Measurements from ENCODE around the gene PYGO2. TPM values are rescaled to one million over a fixed set of nuclear protein-coding genes. Genes with fewer than 3 reads are reported as not detected.
A peak's percentile ranks its signal among the peaks of the same experiment; 100 is the strongest.
"Not testable (repeated sequence)": the region's sequence is repeated elsewhere in the genome, so short reads cannot be mapped to it uniquely, and the experiment has no call there.

PYGO2 gene
- total RNA-seq, 2 donors from 2014 or later: 27.7 to 55.3 TPM

DNA sequence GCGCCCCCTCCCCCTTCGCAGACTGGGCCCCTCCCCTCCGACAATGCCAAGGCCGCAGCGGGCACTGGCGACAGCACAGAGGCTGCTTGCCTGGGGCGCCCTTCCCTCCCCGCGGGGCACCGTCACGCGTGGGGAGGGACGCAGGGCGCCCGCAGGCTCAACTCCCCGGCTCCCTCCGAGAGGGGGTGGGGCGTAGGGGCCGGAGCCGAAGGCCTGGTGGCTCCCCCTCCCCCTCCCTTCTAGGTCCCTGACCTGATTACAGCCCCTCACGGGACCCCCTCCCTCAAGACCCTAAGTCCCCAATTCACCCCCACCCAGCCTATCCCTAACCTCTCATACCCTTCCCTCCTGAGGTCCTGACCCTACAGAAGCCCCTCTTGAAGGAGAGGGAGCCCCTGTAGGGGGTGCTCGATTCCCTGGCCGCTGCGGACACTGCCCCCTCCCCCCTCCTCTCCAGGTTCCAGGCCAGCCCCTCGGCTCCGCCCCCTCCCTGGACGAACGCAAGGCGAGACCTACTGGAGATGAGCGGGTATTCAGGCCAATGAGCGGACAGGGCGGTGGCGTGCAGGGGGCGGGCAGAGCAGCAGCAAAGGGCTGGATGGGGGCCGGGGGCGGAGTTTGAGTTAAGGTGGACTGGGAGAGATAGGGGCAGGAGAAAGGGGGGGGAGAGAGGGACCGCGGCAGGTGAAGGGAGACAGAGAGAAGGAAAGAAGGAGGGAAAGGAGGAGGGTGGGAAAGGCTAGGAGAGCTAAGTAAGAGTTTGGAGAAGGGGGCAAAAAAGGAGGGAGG lies 40.3 kb upstream of the PYGO2 start:
- peaks cover 10 to 16% of the 10 kb centered on the region in 2 donors for H3K36me3 Mint-ChIP-seq
- H3K9me3 Mint-ChIP-seq: no peaks in the 10 kb centered on the region
- H3K27ac Mint-ChIP-seq: peak overlapping the region; percentile 92 to 96
- peak; percentile 98 to 99 for DNase-seq (ENCODE audit: low spot score in 2 of 2)
- peak; percentile 69 to 74 for ATAC-seq

GRCh38 chr1:155001425-155001674 lies 39.8 kb upstream of the PYGO2 start:
- DNase-seq (ENCODE audit: low spot score in 2 of 2): no peak
- Mint-ChIP-seq H3K9me3 (no peaks in the 10 kb centered on the region), H3K27ac (peak overlapping the region; percentile 92), H3K36me3 (peaks cover 10 to 16% of the 10 kb centered on the region in 2 donors)
- peak in 1 of 2 donors; percentile 56 for ATAC-seq

DNA sequence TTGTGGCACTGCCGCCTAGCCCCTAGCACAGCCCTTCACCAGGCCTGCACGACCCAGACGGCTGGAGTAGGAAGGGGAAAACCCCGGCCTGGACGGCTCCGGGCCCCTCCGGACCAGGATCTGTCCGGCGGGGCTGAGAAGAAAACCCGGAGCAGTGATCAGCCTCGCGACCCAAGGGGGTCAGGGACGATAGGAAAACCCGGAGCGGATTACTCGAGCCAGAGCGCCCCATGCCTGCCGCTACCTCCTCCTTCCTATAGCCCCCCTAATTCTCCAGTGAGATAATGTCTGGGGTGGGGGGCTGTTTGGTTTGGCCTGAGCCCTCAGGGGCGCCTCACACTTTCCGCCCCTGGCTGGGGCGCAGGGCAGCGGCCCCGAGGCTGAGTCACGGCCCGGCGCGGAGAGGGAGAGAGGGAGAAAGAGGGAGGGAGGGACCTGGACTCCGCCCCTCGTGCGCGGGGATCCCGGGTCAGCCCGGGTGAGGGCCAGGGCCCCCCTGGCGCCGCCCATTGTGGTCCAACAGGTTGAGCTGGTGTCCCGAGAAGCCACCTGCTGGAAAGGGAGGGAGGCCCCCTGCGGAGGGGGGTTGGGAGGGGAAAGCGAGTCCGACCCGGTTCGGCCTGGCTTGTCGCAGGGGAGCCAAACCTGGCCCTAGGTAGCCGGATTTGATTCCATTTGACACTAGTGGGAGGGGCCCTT lies 39.3 kb upstream of the PYGO2 start:
- no peaks in the 10 kb centered on the region for H3K9me3 Mint-ChIP-seq
- DNase-seq (ENCODE audit: low spot score in 2 of 2): peak; percentile 87 to 93
- ATAC-seq: peak; percentile 59 to 71
- peaks cover 10 to 16% of the 10 kb centered on the region in 2 donors for H3K36me3 Mint-ChIP-seq
- H3K27ac Mint-ChIP-seq: peak overlapping the region; percentile 92

GRCh38 chr1:155000411-155000725 lies 38.8 kb upstream of the PYGO2 start:
- peak in 1 of 2 donors; percentile 44 for DNase-seq (ENCODE audit: low spot score in 2 of 2)
- H3K27ac Mint-ChIP-seq: peak overlapping the region; percentile 73 to 92

GRCh38 chr1:154999571-155000410 lies 38.2 kb upstream of the PYGO2 start:
- Mint-ChIP-seq H3K27ac (peak overlapping the region; percentile 77 to 92), H3K9me3 (no peaks in the 10 kb centered on the region), H3K36me3 (peaks cover 10 to 16% of the 10 kb centered on the region in 2 donors)
- DNase-seq (ENCODE audit: low spot score in 2 of 2) (peak; percentile 57 to 80), ATAC-seq (peak; percentile 1 to 12)

More at GRCh38 chr1:155000411-155000725, 38.8 kb upstream of the PYGO2 start:
- no peaks in the 10 kb centered on the region for H3K9me3 Mint-ChIP-seq
- ATAC-seq: no peak
- peaks cover 10 to 16% of the 10 kb centered on the region in 2 donors for H3K36me3 Mint-ChIP-seq

- peak in 1 of 2 donors; percentile 2 for ATAC-seq
These were observed 37.4 kb upstream of the PYGO2 start for GRCh38 chr1:154998818-154999570.

DNA sequence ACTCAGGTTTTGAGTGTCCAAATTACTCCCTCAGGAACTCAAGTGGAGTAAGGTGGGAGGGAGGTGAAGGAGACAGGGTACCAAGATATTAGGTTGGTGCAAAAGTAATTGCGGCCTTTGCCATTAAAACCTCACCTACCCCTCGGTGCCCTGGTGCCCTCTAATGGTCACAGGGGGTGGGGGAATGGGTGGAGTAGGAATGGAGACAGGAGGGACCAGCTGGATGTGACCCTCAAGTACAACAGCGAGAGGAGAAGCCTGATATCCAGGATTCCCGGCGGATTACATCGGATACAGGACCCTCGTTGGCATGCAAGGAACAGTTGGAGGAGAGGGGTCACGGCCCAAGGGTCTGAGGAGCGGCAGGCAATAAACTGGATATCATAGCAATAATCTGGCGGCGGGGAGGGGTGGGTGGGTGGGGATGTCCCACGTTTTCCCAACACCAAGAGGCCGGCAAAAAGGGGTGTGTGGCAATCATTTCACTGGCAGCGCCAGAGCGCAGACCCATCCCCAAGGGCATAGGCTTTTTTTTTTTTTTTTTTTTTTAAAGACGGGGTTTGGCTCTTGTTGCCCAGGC lies 36.7 kb upstream of the PYGO2 start:
- Mint-ChIP-seq H3K36me3 (peaks cover 6% of the 10 kb centered on the region in 2 donors), H3K27ac (peak overlapping the region in 1 of 2 donors; percentile 79), H3K9me3 (no peaks in the 10 kb centered on the region)
- ATAC-seq (no peak), DNase-seq (ENCODE audit: low spot score in 2 of 2) (no peak)

More at GRCh38 chr1:154998818-154999570, 37.4 kb upstream of the PYGO2 start:
- H3K9me3 Mint-ChIP-seq: no peaks in the 10 kb centered on the region
- peak overlapping the region in 1 of 2 donors; percentile 92 for H3K27ac Mint-ChIP-seq
- H3K36me3 Mint-ChIP-seq: peaks cover 10 to 11% of the 10 kb centered on the region in 2 donors
- peak; percentile 74 to 75 for DNase-seq (ENCODE audit: low spot score in 2 of 2)

DNA sequence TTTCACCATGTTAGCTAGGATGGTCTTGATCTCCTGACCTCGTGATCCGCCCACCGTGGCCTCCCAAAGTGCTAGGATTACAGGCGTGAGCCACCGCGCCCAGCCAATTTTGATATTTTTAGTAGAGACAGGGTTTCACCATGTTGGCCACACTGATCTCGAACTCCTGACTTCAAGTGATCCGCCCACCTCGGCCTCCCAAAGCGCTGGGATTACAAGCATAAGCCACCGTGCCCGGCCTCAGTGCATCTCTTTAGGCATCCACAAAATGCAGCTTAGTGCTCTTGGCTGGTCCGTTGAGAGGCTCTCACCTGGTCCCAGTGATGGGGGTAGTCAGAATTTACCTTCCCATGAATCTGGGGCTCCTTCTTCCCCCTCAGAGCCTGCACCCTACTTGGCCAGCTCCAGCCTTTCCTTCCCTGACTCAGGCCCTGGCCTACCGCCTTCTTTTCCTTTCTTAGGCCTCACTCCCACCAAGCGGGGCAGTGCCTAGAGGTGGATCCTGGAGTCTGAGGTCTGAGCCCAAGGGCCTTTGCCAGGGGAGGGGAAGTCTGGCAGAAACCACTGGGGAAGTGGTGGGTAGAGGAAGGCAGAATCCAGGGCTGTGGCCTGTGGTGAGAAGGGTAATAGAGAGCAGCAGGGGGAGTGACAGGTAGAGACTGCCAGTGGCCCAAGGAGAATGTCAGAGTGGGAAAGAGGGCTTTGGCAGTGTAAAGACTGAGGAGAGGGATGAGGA lies 35.6 kb upstream of the PYGO2 start:
- DNase-seq (ENCODE audit: low spot score in 2 of 2) (no peak), ATAC-seq (no peak)
- H3K27ac Mint-ChIP-seq: peak overlapping the region; percentile 46 to 58
- H3K36me3 Mint-ChIP-seq: no peaks in the 10 kb centered on the region
- H3K9me3 Mint-ChIP-seq: no peaks in the 10 kb centered on the region

DNA sequence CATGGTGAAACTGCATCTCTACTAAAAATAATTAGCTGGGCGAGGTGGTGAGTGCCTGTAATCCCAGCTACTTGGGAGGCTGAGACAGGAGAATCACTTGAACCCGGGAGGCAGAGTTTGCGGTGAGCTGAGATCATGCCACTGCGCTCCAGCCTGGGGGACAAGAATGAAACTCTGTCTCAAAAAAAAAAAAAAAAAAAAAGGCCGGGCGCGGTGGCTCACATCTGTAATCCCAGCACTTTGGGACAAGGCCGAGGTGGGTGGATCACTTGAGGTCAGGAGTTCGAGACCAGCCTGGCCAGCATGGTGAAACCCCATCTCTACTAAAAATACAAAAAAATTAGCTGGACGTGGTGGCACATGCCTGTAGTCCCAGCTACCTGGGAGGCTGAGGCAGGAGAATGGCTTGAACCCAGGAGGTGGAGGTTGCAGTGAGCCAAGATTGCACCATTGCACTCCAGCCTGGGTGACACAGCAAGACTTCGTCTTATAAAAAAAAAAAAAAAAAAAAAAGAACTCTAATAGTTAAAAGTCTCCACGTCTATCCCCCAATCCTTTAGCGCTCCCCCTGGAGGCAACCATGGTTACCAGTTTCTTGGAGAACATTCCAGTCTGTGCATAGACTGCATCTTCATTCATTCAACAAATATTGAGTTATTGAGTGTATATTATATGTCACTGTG lies 33.9 kb upstream of the PYGO2 start:
- not testable (repeated sequence) for ATAC-seq; DNase-seq (ENCODE audit: low spot score in 2 of 2); H3K9me3 Mint-ChIP-seq; H3K36me3 Mint-ChIP-seq
- peak overlapping the region in 1 of 2 donors; percentile 34 for H3K27ac Mint-ChIP-seq

DNA sequence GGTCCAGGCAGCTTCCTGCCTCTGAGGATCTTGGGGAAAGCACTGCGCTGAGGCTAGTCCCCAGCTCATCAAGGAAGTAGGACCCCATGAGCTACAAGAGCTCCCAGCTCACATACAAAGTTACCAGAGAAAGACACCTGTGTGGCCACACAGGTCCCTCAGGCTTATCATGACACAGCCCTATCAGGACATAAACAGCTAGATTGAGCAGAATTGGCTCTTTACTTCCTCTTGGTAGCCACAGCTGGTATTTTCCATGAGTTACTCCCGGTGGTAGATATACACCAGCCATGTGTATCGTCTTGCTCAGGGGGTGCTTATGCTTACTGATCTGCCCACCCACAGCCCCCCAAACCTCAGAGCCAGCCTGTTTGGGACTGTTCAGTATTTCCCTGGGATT lies 33.0 kb upstream of the PYGO2 start:
- H3K36me3 Mint-ChIP-seq: no peaks in the 10 kb centered on the region
- ATAC-seq (no peak), DNase-seq (ENCODE audit: low spot score in 2 of 2) (no peak)
- H3K9me3 Mint-ChIP-seq: no peaks in the 10 kb centered on the region
- peak overlapping the region in 1 of 2 donors; percentile 34 for H3K27ac Mint-ChIP-seq

- no peaks in the 10 kb centered on the region for H3K36me3 Mint-ChIP-seq
- H3K27ac Mint-ChIP-seq: peak overlapping the region in 1 of 2 donors; percentile 34
- DNase-seq (ENCODE audit: low spot score in 2 of 2): no peak
- no peak for ATAC-seq
- H3K9me3 Mint-ChIP-seq: no peaks in the 10 kb centered on the region
These were observed 32.6 kb upstream of the PYGO2 start for GRCh38 chr1:154994269-154994587.

- DNase-seq (ENCODE audit: low spot score in 2 of 2): no peak
- Mint-ChIP-seq H3K9me3 (no peaks in the 10 kb centered on the region), H3K36me3 (peaks cover 0 to 4% of the 10 kb centered on the region in 2 donors), H3K27ac (peak within 1 kb of the TSS; percentile 34 to 81)
- ATAC-seq: no peak
These were observed 32.1 kb upstream of the PYGO2 start, which contains the start of gene LENEP for GRCh38 chr1:154993572-154994268. LENEP (plus strand) TSS chr1:154993586; CDS start chr1:154993608, 22 bp downstream.

DNA sequence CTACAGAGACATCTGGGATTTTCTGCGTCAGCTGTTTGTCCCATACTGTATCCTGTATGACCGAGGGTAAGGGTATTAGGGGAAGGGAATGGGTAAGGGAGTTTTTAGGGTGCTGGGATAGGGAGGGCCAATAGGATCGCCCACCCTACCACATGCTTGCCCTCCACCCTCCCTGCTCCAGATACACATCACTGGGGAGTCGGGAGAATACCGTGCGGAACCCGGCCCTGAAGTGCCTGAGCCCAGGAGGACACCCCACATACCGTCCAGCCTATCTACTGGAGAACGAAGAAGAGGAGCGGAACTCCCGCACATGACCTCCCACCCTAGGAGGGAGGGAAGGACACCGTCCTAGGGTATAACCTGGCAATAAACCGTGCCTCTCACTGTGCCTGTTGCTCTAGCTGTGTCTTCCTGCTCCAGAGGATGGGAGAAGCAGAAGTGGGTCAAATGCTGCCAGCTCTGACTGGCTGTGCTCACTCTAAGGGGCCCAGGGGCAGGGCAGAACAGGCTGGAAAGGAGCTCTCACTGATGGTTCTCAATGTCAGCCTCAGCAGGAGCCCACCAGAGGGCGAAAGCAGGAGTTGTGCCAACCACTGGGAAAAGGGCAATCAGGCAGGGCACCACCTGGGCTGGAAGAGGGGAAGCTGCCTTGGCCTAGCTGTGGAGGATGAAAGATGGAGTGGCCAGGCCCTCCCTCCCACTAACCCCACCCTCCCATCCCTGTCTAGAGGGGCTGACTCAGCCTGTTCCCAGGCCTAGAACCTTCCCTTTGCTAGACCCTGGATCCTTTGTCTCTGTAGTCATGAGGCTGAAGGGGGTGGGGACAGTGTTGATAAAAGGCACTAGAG lies 31.4 kb upstream of the PYGO2 start:
- H3K9me3 Mint-ChIP-seq: no peaks in the 10 kb centered on the region
- peak overlapping the region in 1 of 2 donors; percentile 34 for H3K27ac Mint-ChIP-seq
- ATAC-seq (peak; percentile 8 to 20), DNase-seq (ENCODE audit: low spot score in 2 of 2) (no peak)
- H3K36me3 Mint-ChIP-seq: peaks cover 0 to 12% of the 10 kb centered on the region in 2 donors

DNA sequence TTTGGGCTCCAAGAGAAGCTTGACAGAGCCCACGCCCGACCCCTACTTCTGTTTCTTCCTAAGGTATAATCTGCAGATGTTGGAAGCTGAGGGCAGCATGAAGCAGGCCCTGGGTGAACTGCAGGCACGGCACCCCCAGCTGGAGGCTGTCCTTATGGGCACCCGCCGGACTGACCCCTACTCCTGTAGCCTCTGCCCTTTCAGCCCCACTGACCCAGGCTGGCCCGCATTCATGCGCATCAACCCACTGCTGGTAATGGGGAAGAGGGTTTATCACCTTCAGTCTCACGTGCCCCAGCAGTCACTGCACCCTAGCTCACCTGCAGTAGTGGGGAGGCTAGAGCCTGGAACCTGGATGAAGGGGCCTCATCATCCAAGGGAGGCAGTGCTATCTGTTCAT lies 28.7 kb upstream of the PYGO2 start:
- no peaks in the 10 kb centered on the region for H3K9me3 Mint-ChIP-seq
- ATAC-seq: no peak
- H3K27ac Mint-ChIP-seq: no peak overlapping the region
- H3K36me3 Mint-ChIP-seq: peaks cover 0 to 13% of the 10 kb centered on the region in 2 donors
- no peak for DNase-seq (ENCODE audit: low spot score in 2 of 2)
